ENCODE data around the gene BMPR1A. TPM values are rescaled to one million over a fixed set of nuclear protein-coding genes. Genes with fewer than 3 reads are reported as not detected.

Gene BMPR1A
- total RNA-seq, 4 donors from 2014 or later: 26.5 to 44.9 (median 37.1) TPM

DNA sequence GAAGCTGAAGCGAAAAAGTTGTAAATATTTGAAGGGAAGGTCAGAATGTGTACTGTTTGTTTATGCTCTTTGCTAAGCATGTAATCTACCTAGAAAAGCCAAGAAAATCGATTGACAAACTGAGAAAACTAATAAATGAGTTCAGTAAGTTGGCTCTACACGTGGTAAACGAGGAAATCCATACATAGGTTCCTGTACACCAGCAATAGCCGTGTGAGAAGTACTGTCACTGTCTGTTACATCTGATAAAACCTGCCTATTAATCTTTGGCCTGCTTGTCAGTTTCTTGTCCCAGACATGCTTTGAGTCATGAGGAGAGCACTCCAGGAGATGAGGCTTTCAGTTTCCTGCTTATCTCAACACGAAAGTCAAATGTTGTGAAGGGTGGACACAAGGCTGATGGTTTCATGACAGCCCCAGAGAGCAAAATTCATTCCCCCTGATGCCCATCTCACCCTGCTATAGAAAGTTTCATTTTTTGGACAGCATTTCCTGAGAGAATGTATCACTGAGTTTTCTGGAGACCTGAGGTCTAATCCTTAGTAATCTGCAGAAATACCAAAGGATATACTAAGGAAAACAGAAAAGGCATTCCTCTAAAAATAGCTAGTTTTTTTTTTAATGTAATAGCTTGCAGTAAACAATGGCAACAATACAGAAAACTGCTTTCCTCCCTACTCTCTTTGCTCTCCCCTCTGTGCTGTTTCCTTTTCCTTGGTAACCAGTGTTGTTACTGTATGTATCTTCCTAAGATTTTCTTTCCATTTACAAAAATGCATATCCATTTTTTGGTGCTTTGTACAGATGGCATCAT lies 18.8 kb downstream of the BMPR1A start:
- peak; percentile 51 for ATAC-seq (ENCODE audit: low FRiP score)
- TF ChIP-seq, protein P1, sequence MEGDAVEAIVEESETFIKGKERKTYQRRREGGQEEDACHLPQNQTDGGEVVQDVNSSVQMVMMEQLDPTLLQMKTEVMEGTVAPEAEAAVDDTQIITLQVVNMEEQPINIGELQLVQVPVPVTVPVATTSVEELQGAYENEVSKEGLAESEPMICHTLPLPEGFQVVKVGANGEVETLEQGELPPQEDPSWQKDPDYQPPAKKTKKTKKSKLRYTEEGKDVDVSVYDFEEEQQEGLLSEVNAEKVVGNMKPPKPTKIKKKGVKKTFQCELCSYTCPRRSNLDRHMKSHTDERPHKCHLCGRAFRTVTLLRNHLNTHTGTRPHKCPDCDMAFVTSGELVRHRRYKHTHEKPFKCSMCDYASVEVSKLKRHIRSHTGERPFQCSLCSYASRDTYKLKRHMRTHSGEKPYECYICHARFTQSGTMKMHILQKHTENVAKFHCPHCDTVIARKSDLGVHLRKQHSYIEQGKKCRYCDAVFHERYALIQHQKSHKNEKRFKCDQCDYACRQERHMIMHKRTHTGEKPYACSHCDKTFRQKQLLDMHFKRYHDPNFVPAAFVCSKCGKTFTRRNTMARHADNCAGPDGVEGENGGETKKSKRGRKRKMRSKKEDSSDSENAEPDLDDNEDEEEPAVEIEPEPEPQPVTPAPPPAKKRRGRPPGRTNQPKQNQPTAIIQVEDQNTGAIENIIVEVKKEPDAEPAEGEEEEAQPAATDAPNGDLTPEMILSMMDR (IDR thresholded peaks at IDR 0.05): no peak
- no peak for DNase-seq (ENCODE audit: low spot score)

DNA sequence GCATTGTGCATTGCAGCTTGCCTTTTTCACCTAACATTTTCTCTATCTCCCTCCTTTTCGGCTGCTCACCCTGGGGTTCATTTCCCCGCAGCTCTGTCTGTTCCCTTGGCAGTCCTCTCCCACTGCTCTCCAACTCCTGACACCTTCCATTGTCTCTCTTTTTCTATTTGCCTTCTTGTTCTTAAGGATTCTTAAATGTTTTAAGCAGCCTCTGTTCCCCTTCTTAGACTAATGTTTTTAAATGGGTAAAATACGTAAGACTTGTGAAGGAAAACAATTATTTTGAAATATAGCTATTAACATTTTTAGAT lies 19.4 kb downstream of the BMPR1A start:
- TF ChIP-seq, protein P1 (IDR thresholded peaks at IDR 0.05): no peak
- DNase-seq (ENCODE audit: low spot score) (no peak), ATAC-seq (ENCODE audit: low FRiP score) (no peak)

- ATAC-seq (ENCODE audit: low FRiP score) (no peak), DNase-seq (ENCODE audit: low spot score) (no peak)
- TF ChIP-seq, protein P1 (IDR thresholded peaks at IDR 0.05): no peak
Measured at GRCh38 chr10:86779220-86780017, 23.0 kb downstream of the BMPR1A start.

- TF ChIP-seq, protein P1 (IDR thresholded peaks at IDR 0.05): no peak
- no peak for ATAC-seq (ENCODE audit: low FRiP score)
Measured at GRCh38 chr10:86782701-86783418, 26.4 kb downstream of the BMPR1A start.

GRCh38 chr10:86785037-86785436 lies 28.6 kb downstream of the BMPR1A start:
- ATAC-seq (ENCODE audit: low FRiP score): no peak
- DNase-seq (ENCODE audit: low spot score): no peak
- TF ChIP-seq, protein P1 (IDR thresholded peaks at IDR 0.05): no peak

More at GRCh38 chr10:86782701-86783418, 26.4 kb downstream of the BMPR1A start:
- no peak for DNase-seq (ENCODE audit: low spot score)

DNA sequence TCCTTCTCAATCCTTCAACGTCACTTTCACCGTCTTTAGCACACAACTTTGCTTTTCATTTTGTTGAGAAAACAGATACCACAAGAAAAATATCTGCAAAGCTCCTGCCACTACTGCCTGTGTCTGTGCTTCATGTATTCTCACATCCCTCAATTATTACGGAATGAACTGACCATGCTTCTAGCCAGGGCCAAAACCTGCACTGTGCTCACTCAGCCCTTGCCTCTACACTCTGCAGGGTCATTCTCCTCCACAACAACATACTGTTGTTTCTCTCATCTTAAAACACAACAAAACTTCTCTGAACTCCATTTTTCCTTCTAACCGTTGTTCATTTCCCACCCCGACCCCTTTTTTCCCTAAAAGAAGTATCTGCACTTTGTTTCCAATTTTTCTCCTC lies 29.5 kb downstream of the BMPR1A start:
- DNase-seq (ENCODE audit: low spot score) (no peak), ATAC-seq (ENCODE audit: low FRiP score) (no peak)
- TF ChIP-seq, protein P1 (IDR thresholded peaks at IDR 0.05): no peak
